ENCODE measurements around the gene TIGD3. TPM values are rescaled to one million over a fixed set of nuclear protein-coding genes. Genes with fewer than 3 reads are reported as not detected.
"Not testable (repeated sequence)": the region's sequence is repeated elsewhere in the genome, so short reads cannot be mapped to it uniquely, and the experiment has no call there.

Gene TIGD3
- total RNA-seq, 1 donor = 4.8 TPM

GRCh38 chr11:65323813-65324212 lies 30.7 kb upstream of the TIGD3 start:
- no peak for DNase-seq (ENCODE audit: low read depth in 2 of 3, low spot score in 2 of 3)

GRCh38 chr11:65325435-65325834 lies 29.1 kb upstream of the TIGD3 start:
- DNase-seq (ENCODE audit: low read depth in 2 of 3, low spot score in 2 of 3) = no peak

- no peak for DNase-seq (ENCODE audit: low read depth in 2 of 3, low spot score in 2 of 3)
Observed at GRCh38 chr11:65327021-65327420, 27.5 kb upstream of the TIGD3 start.

- DNase-seq (ENCODE audit: low read depth in 2 of 3, low spot score in 2 of 3) = no peak
Observed at GRCh38 chr11:65329478-65329877, 25.1 kb upstream of the TIGD3 start.

- DNase-seq (ENCODE audit: low read depth in 2 of 3, low spot score in 2 of 3) = peak; percentile 78 to 93 (median 87)
Observed at GRCh38 chr11:65329944-65330403, 24.6 kb upstream of the TIGD3 start.

- no peak for DNase-seq (ENCODE audit: low read depth in 2 of 3, low spot score in 2 of 3)
Observed at GRCh38 chr11:65330544-65330943, 24.0 kb upstream of the TIGD3 start.

- not testable (repeated sequence) for DNase-seq (ENCODE audit: low read depth in 2 of 3, low spot score in 2 of 3)
Observed at GRCh38 chr11:65332591-65332990, 22.0 kb upstream of the TIGD3 start.

GRCh38 chr11:65334696-65335295 lies 19.8 kb upstream of the TIGD3 start:
- no peak for DNase-seq (ENCODE audit: low read depth in 2 of 3, low spot score in 2 of 3)

- no peak for DNase-seq (ENCODE audit: low read depth in 2 of 3, low spot score in 2 of 3)
Observed at GRCh38 chr11:65338676-65339075, 15.9 kb upstream of the TIGD3 start.

- no peak for DNase-seq (ENCODE audit: low read depth in 2 of 3, low spot score in 2 of 3)
Observed at GRCh38 chr11:65340226-65340625, 14.3 kb upstream of the TIGD3 start.

- DNase-seq (ENCODE audit: low read depth in 2 of 3, low spot score in 2 of 3) = no peak
Observed at GRCh38 chr11:65341856-65342255, 12.7 kb upstream of the TIGD3 start.

- no peak for DNase-seq (ENCODE audit: low read depth in 2 of 3, low spot score in 2 of 3)
Observed at GRCh38 chr11:65351511-65351910, 3.0 kb upstream of the TIGD3 start.

GRCh38 chr11:65352783-65353182 lies 1.8 kb upstream of the TIGD3 start:
- DNase-seq (ENCODE audit: low read depth in 2 of 3, low spot score in 2 of 3) = peak in 1 of 3 donors; percentile 64

- DNase-seq (ENCODE audit: low read depth in 2 of 3, low spot score in 2 of 3) = no peak
Observed at GRCh38 chr11:65353376-65353775, 1.2 kb upstream of the TIGD3 start.

GRCh38 chr11:65353900-65354264 lies 669 bp upstream of the TIGD3 start:
- DNase-seq (ENCODE audit: low read depth in 2 of 3, low spot score in 2 of 3) = no peak

- peak; percentile 17 to 67 (median 48) for DNase-seq (ENCODE audit: low read depth in 2 of 3, low spot score in 2 of 3)
Observed at GRCh38 chr11:65355013-65355775, 643 bp downstream of the TIGD3 start.

GRCh38 chr11:65355776-65356393 lies 1.3 kb downstream of the TIGD3 start:
- DNase-seq (ENCODE audit: low read depth in 2 of 3, low spot score in 2 of 3) = no peak

GRCh38 chr11:65356394-65356972 lies 1.9 kb downstream of the TIGD3 start:
- DNase-seq (ENCODE audit: low read depth in 2 of 3, low spot score in 2 of 3) = no peak

- DNase-seq (ENCODE audit: low read depth in 2 of 3, low spot score in 2 of 3) = no peak
Observed at GRCh38 chr11:65357856-65358356, 3.4 kb downstream of the TIGD3 start.

GRCh38 chr11:65362320-65362931 lies 7.9 kb downstream of the TIGD3 start:
- DNase-seq (ENCODE audit: low read depth in 2 of 3, low spot score in 2 of 3) = peak in 2 of 3 donors; percentile 76 to 90

- no peak for DNase-seq (ENCODE audit: low read depth in 2 of 3, low spot score in 2 of 3)
Observed at GRCh38 chr11:65362966-65363365, 8.4 kb downstream of the TIGD3 start.
